RWPE2 (cell line): ENCODE measurements around the gene SLC5A5.

ENCODE experiments used
- ATAC-seq: fragments of 200-7000 bp; cut with Tn5 transposase; 3 replicates; pipeline ENCODE4 v1.9.1; 2021; ENCODE audit warnings: low read depth
- DNase-seq: peaks from one replicate; pipeline ENCODE4 v3.0.0-alpha.2; 2020; ENCODE audit warnings: low spot score
- H3K27ac ChIP-seq: fragments of 450-650 bp; 2 replicates; pipeline ENCODE4 v1.5.1; 2017; ENCODE audit warnings: mild to moderate bottlenecking; ENCODE audit not compliant: poor library complexity, severe bottlenecking
- H3K27me3 ChIP-seq: fragments of 250-450 bp; sonication (Bioruptor Pico); 2 replicates; pipeline ENCODE4 v1.5.1; 2021; ENCODE audit warnings: mild to moderate bottlenecking, moderate library complexity; ENCODE audit not compliant: insufficient read depth, poor library complexity, severe bottlenecking
- H3K36me3 ChIP-seq: fragments of 250-450 bp; sonication (Bioruptor Pico); 2 replicates; pipeline ENCODE4 v1.5.1; 2020; ENCODE audit warnings: low read depth, mild to moderate bottlenecking, moderate library complexity
- H3K4me1 ChIP-seq: fragments of 250-450 bp; sonication (Bioruptor Pico); 2 replicates; pipeline ENCODE4 v1.5.1; 2021; ENCODE audit warnings: mild to moderate bottlenecking, moderate library complexity; ENCODE audit not compliant: insufficient read depth, poor library complexity, severe bottlenecking
- H3K4me3 ChIP-seq: fragments of 250-450 bp; sonication (Bioruptor Pico); 2 replicates; pipeline ENCODE4 v1.5.1; 2021; ENCODE audit warnings: mild to moderate bottlenecking, moderate library complexity; ENCODE audit not compliant: severe bottlenecking
- H3K9me3 ChIP-seq: fragments of 250-450 bp; sonication (Bioruptor Pico); 2 replicates; pipeline ENCODE4 v1.5.1; 2021; ENCODE audit warnings: mild to moderate bottlenecking, moderate library complexity; ENCODE audit not compliant: severe bottlenecking
- CTCF ChIP-seq: fragments of 450-650 bp; IDR thresholded peaks from one replicate; pipeline ENCODE4 v1.5.1; 2017; ENCODE audit warnings: mild to moderate bottlenecking, moderate library complexity; ENCODE audit not compliant: poor library complexity, severe bottlenecking

The SLC5A5 gene

DNA sequence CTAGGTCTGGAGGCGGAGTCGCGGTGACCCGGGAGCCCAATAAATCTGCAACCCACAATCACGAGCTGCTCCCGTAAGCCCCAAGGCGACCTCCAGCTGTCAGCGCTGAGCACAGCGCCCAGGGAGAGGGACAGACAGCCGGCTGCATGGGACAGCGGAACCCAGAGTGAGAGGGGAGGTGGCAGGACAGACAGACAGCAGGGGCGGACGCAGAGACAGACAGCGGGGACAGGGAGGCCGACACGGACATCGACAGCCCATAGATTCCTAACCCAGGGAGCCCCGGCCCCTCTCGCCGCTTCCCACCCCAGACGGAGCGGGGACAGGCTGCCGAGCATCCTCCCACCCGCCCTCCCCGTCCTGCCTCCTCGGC is at the start of gene SLC5A5:
SLC5A5 (plus strand) TSS at position 68 of the 373 bp plus-strand sequence. CDS start 375 bp downstream, outside the sequence.
- no peak within 1 kb of the TSS for H3K27ac ChIP-seq
- no peak for TF ChIP-seq CTCF
- H3K4me1 ChIP-seq, result no peaks in the 10 kb centered on the region
- peaks cover 43% of the 10 kb centered on the region for H3K27me3 ChIP-seq
- DNase-seq, result no peak
- ATAC-seq, result no peak
- no peaks in the 10 kb centered on the region for H3K9me3 ChIP-seq
- H3K36me3 ChIP-seq, result no peaks in the 10 kb centered on the region
- H3K4me3 ChIP-seq, result no peak within 1 kb of the TSS

DNA sequence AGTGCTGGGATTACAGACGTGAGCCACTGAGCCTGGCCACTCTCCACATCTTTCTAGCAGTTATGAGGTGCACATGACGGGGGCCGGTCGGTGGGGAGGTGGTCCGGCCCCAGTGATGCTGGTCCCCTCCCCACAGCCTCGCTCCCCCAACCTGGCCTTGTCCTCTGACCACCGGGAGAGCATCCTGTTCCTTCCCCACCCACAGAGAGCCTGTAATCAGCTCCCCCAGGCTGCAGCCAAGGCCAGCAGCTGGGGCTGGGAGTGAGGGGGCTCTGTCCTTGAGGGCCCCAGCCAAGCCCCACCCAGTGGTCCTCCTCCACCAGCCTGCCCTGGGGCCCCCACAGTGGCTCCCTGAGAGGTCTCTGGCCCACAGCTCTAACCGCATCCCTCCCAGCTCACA is 47.4 kb upstream of the SLC5A5 start:
- TF ChIP-seq CTCF, result no peak
- DNase-seq (no peak), ATAC-seq (no peak)
- no peaks in the 10 kb centered on the region for H3K9me3 ChIP-seq
- H3K36me3 ChIP-seq, result no peaks in the 10 kb centered on the region
- no peaks in the 10 kb centered on the region for H3K4me1 ChIP-seq
- H3K4me3 ChIP-seq, result no peak overlapping the region
- H3K27ac ChIP-seq, result no peak overlapping the region
- no peaks in the 10 kb centered on the region for H3K27me3 ChIP-seq

DNA sequence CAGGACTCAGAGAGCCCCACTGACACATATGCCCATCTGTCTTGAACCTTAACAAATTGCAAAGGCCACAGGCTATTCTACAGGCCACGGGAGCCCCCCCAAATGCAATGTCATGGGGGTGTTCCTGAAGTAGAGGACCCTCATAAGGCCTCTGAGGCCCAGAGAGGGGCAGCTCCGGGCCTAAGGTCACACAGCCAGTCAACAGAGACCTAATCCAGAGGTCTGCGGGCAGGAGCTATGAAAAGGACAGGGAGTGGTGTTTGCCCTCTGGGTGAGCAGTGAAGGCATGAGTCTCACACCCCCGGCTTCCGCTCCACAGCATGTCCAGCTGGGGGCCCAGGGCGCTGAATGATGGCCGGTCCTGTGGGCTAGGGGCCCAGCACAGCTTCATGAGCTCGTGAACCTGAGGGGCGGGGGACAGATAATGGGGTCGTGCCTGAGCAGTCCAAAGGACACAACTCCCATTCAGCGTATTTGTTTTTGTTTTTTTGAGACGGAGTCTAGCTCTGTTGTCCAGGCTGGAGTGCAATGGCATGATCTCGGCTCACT is 45.2 kb upstream of the SLC5A5 start:
- no peak for TF ChIP-seq CTCF
- no peak for DNase-seq
- H3K4me1 ChIP-seq, result no peaks in the 10 kb centered on the region

DNA sequence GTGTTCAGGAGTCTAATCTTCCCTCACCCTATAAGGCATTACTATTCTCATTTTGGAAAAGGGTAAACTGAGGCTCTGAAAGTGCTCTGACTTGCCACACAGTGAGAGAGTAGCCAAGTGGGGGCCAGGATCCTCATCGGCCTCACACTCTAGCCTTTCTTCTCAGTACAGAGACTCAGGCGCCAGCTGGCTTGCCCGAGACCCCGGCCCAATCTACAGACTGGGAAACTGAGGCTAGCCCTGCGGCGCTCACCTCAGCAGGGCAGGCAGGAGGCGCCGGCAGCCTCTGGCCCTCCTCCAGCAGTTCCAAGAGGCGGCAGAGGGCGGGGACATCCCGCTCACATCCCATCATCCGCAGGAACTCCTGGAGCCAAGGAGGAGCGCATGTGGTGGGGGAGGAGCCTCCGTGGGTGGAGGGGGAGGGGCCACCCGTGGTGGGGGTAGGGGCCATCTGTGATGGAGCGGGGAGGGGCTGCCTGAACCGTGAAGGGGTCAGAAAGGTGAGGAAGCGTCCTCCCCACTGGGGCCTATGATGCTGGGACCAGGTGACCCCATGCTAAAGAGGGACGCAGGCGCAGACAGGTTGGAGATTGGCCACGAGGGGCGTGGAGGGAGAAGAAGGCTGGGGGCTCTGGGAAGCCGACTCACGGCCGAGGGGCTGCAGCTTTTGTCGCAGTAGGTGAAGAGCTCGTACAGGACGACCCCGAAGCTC is 41.7 kb upstream of the SLC5A5 start:
- Histone ChIP-seq H3K36me3 (no peaks in the 10 kb centered on the region), H3K27me3 (no peaks in the 10 kb centered on the region), H3K4me1 (no peaks in the 10 kb centered on the region), H3K4me3 (peak overlapping the region; percentile 48), H3K27ac (peak overlapping the region; percentile 57), H3K9me3 (no peaks in the 10 kb centered on the region)
- ATAC-seq, result peak; percentile 73
- TF ChIP-seq CTCF, result peak; percentile 27
- peak; percentile 88 for DNase-seq

More for the DNA sequence above, 45.2 kb upstream of the SLC5A5 start:
- no peaks in the 10 kb centered on the region for H3K9me3 ChIP-seq
- ATAC-seq, result no peak
- no peaks in the 10 kb centered on the region for H3K36me3 ChIP-seq
- no peak overlapping the region for H3K4me3 ChIP-seq
- no peak overlapping the region for H3K27ac ChIP-seq
- H3K27me3 ChIP-seq, result no peaks in the 10 kb centered on the region
